GM21381 (cell line): ENCODE data around the gene CACNA1E.

Experiments used
- ATAC-seq: cut with Tn5 transposase; IDR thresholded peaks from one replicate; pipeline ENCODE4 v1.9.1; 2021; ENCODE audit warnings: mild to moderate bottlenecking, moderate library complexity; ENCODE audit not compliant: unreplicated experiment

The CACNA1E gene

DNA sequence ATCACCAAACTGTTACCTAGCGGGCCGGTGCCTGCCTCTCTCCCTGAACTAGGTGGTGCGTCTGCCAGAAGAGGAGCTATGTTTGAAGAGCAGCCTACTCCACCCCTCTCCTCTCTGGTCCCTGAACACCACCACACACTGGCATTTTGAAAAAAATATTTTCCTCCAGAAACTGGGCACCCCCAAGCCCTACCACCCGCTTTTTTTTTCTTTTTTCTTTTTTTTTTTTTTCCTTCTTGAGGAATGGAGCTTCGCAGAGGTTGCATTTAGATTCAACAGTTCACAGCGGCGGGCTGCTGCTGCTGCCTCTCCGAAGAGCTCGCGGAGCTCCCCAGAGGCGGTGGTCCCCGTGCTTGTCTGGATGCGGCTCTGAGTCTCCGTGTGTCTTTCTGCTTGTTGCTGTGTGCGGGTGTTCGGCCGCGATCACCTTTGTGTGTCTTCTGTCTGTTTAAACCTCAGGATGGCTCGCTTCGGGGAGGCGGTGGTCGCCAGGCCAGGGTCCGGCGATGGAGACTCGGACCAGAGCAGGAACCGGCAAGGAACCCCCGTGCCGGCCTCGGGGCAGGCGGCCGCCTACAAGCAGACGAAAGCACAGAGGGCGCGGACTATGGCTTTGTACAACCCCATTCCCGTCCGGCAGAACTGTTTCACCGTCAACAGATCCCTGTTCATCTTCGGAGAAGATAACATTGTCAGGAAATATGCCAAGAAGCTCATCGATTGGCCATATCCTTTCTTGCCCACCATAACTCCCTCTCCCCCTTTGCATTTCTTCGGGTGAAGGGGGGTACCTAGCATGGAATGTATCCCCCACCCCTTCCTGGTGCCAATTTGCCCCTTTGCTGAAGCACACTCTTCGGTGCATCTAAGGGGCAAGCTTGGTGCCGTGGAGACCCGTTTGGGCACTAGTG, at the start of gene CACNA1E:
CACNA1E (plus strand) TSS at position 233 of the 911 bp plus-strand sequence; CDS start at position 461, 228 bp downstream.
- no peak for ATAC-seq

- ATAC-seq = no peak
Measured at GRCh38 chr1:181433931-181434330, 49.4 kb upstream of the CACNA1E start.

- ATAC-seq = no peak
Measured at GRCh38 chr1:181438013-181438412, 45.3 kb upstream of the CACNA1E start.

GRCh38 chr1:181440510-181440909, 42.8 kb upstream of the CACNA1E start:
- ATAC-seq = no peak

DNA sequence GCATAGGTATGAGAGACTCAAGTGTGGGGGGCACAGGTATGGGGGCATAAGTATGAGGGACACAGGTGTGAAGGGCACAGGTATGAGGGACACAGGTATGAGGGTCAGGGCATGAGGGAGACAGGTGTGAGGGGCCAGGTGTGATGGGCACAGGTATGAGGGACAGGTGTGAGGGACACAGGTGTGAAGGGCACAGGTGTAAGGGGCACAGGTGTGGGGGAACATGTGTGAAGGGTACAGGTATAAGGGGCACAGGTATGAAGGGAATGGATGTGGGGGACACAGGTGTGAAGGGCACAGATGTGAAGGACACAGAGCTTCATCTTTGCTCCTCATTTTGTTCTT, 41.2 kb upstream of the CACNA1E start:
- no peak for ATAC-seq

- ATAC-seq = no peak
Measured at GRCh38 chr1:181443231-181443853, 40.0 kb upstream of the CACNA1E start.

GRCh38 chr1:181445436-181445835, 37.9 kb upstream of the CACNA1E start:
- ATAC-seq = no peak

- ATAC-seq = no peak
Measured at GRCh38 chr1:181448461-181448860, 34.9 kb upstream of the CACNA1E start.

DNA sequence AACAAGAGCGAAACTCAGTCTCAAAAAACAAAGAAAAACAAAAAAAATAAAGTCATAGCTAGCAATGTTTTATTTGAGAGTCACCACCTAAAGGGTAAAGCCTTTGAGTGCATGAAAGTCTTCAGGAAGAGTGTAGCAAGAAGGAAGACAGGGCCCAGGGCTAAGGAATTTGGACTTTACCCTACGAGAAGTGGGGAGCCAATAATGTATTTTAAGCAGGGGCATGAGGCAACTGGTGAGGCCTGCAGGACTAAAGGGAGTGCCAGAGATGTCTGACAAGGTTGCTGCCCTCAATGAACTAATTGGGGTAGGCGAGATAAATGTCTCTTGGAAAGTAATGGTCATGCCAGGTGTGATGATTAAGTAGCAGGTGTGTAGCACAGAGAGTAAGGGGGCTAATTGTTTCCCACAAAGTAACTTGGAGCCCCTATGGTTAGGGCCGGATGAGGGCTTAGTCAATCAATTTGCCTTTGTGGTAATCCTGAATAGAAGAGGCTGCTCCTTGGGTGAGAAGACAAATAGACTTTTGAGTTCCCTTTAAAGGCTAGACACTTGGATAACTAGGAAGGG, 31.6 kb upstream of the CACNA1E start:
- no peak for ATAC-seq

GRCh38 chr1:181452746-181453145, 30.6 kb upstream of the CACNA1E start:
- no peak for ATAC-seq

DNA sequence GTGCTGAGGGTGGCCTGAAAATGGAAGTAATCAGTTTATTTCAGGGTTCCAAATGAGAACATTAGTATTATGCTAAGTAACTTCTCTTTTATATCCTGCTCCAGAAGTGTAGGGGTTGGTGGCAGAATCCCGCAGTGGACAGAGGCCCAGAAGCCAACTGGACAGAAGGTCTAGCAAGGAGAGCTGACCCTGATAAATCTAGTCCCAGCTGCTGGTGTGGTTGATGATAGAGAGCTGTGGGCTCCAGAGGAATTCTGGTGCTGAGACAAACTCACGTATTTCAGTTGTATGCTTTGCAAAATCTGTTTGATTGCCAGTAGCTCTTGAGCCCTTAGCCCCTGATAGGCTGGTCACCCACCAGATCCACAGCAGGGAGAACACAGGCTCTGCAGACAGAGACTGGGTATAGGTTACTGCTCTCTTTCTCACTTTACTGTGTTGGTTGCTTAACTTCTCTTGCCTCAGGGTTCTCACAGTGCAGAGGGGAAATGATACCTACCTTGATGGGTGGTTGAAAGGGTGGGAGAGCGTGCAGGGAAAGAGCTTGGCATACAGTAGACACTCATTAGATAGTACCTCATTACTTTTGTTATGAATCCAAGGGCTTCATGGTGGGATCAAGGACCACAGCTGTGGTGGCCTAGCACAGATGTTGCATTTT, 29.6 kb upstream of the CACNA1E start:
- ATAC-seq = no peak

DNA sequence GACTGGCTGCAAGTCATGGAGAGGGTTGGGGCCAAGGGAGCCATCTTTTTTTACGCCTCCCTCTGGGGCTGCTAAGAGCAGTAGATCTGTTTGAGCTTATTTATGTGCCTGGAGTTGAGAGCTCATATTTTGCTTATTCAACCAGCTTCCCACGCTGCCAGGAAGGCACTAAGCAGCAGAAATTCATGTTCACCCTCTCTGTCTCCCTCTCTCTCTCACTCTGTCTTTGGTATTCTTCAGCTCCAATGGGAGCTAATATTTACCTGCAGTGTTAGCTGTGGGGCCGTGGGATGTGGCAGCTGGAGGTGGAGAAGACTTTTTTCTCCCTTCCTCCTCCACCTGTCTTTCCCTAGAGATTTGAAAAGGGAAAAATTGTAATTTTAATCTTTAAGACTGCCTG, 26.8 kb upstream of the CACNA1E start:
- ATAC-seq = no peak

- ATAC-seq = no peak
Measured at GRCh38 chr1:181458419-181458818, 24.9 kb upstream of the CACNA1E start.

- ATAC-seq = no peak
Measured at GRCh38 chr1:181459067-181459466, 24.2 kb upstream of the CACNA1E start.

DNA sequence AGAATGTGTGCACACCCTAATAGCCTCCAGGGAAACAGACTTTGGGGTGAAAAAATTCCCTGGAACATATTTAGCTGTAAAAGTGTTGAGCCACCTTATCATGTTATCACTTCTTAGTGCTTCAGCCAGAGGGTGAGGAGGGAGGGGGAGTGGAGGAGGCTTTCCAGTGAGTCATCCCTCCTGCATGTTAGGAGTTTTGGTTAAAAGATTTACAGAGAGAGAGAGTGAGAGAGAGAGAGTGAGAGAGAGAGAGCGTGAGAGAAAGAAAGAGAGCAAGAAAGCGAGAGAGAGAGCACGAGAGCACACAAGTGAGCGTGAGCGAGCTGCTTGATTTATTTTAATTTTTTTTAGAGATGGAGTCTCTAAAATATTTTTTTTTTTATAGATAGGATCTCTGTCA, 13.5 kb upstream of the CACNA1E start:
- ATAC-seq = no peak

DNA sequence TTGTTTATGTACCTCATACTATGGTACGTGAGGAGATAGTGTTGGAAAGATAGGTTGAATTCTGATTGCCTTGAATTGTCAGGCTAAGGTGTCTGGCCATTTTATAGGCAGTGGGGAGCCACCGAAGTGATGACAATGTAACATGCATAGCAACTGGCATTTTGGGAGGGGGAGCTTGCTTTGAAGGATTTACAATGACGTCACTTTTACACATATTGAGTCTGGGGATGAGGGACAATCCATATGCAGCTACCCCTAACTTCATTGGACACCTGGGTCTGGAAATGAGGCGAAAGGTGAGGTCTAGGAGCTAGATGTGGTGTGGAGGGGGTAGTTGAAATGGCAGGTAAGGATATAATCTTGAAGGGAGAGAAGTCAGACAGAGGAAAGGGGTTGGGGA, 7.7 kb upstream of the CACNA1E start:
- no peak for ATAC-seq

DNA sequence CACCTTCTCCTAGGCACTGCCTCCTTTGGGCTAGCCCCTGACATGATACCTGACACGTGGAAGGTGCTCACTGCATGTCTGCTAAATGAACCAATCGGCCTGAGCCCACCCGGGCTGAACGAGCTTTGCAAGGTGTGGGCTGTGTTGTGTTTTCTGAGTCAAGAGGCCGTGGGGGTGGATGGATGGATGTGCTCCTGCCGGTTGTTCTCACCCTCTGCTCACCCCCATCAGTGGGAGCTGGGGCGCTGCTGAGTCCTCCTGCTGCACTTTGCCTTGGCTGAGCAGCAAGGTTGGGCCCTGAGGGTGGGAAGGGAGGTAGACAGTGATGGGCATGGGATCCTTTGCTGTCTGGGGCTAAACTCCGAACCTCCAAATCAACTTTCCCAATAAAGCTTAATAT, 6.7 kb upstream of the CACNA1E start:
- ATAC-seq = no peak

GRCh38 chr1:181478306-181478705, 5.0 kb upstream of the CACNA1E start:
- no peak for ATAC-seq

DNA sequence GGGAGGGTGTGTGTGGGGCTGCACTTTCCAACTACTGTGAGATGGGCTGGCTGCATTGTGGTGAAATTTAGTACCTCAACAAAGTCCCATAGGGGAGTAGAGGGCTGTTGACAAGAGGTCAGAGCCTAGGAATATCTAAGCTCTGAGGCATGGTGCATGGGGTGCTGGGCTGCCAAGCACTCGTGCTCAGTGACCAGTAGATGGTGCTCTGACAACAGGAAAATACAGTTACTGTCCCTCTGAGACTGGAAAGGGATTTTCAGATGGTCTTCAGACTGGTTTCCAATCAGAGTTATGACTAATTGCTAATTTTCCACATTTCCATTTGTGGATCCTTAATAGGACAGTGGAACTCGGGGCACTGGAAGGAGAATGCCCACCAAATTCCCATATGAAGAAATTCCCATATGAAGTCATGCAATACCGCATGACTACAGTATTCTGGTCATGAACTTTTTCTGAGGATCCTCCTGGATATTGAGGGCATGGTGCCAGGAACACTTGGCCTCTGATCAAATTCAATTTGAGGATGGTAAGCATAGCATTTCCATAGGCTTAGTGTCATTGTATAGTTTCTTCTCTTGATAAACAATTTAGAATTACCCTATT, 4.1 kb upstream of the CACNA1E start:
- peak; percentile 40 for ATAC-seq

- no peak for ATAC-seq
Measured at GRCh38 chr1:181482001-181482430, 1.3 kb upstream of the CACNA1E start.
